ENCODE data around the gene CSPG4. TPM values are rescaled to one million over a fixed set of nuclear protein-coding genes. Genes with fewer than 3 reads are reported as not detected.
A peak's percentile ranks its signal among the peaks of the same experiment; 100 is the strongest.

The CSPG4 gene
- total and polyA plus RNA-seq, 2 of the 4 experiments (the other 2 are of a cell fraction), result 12.4 to 28.4 TPM

DNA sequence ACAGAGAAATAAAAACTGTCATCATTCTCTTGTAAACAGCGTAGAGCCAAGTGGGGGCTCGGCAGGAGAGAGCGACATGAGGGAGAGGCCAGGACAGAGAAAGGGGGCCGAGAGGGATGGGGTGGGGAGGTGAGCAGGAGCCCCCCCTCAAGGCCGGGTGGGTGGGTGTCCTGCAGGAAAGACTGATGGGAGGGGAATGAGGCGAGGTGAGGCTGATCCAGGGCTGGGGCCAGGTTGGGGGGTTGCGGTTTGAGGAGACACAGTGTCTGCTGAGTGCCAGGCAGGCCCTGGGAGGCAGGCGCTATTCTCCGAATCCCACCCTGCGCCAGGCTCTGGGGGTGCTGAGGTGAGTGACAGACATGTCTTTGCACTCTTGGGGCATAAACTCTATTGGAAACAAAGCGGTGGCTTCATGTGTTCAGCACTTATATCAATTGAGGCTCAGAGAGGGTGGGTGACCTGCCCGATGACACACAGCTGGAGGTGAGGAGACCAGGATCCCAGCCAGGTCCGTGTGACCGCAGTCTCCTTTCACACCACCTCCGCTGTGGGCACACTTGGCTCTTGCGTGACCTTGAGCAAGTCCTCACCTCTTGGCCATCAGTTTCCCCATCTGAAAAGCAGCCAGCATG, 19.6 kb upstream of the CSPG4 start:
- H3K9ac ChIP-seq (ENCODE audit: low read depth, low read length), result no peak overlapping the region
- H4K20me1 ChIP-seq (ENCODE audit: insufficient read depth, low read length), result no peaks in the 10 kb centered on the region
- peak overlapping the region; percentile 28; the same call in 1 of the 2 replicates for H3K14ac ChIP-seq (replicated peaks; ENCODE audit: low read depth, low read length)
- BruUV-seq (replicated peaks), result no TSS peak
- ATAC-seq (ENCODE audit: low read depth) (0 out of 2 replicates have a peak, but pooled peaks have one; percentile 7), DNase-seq (no peak)
- no peaks in the 10 kb centered on the region for H3K27me3 ChIP-seq (ENCODE audit: control insufficient read depth, insufficient read depth, low read length)
- in situ Hi-C loops (cut with MboI; ENCODE audit: low sequenced_read_pairs) (loop anchor here (5.0 kb wide), 1 partner anchor 45 kb away; no protein-coding TSS in a partner anchor), dilution Hi-C loops (cut with HindIII; ENCODE audit: low sequenced_read_pairs, unreplicated experiment) (no loop called here), intact Hi-C loops (cut with micrococcal nuclease) (loop anchor here (2.0 kb wide), 2 partner anchors 37 to 71 kb away; no protein-coding TSS in a partner anchor)
- no peak overlapping the region for H3K27ac ChIP-seq (ENCODE audit: insufficient read depth, low read length)
- H3K4me2 ChIP-seq (ENCODE audit: low read depth, low read length), result no peak overlapping the region
- no peak overlapping the region for H3K18ac ChIP-seq (ENCODE audit: low read depth, low read length)
- no peak overlapping the region for H2BK20ac ChIP-seq (ENCODE audit: low read depth, low read length)
- H3K36me3 ChIP-seq (ENCODE audit: control insufficient read depth, insufficient read depth, low read length), result no peaks in the 10 kb centered on the region
- H3K9me1 ChIP-seq (ENCODE audit: insufficient read depth, low read length), result peaks cover 5% of the 10 kb centered on the region; the same call in 1 of the 2 replicates
- WGBS, 2 experiments (ENCODE audit: extremely low coverage in 2 of 2, insufficient read length in 1 of 2), result 20% methylated on average over 5 of the region's 16 CpGs; no CpG with 5 or more reads in 1 of the 2 experiments
- H3K23ac ChIP-seq (ENCODE audit: low read depth, low read length), result no peak overlapping the region
- H2AFZ ChIP-seq (replicated peaks; ENCODE audit: low read length, poor library complexity), result peak overlapping the region; percentile 96
- H2BK15ac ChIP-seq (ENCODE audit: low read depth, low read length), result 0 out of 3 replicates have a peak overlapping the region, but pooled peaks have one; percentile 2
- no peak overlapping the region for H2BK5ac ChIP-seq (ENCODE audit: low read depth, low read length, poor library complexity, severe bottlenecking)
- no peaks in the 10 kb centered on the region for H3K9me3 ChIP-seq (ENCODE audit: control insufficient read depth, insufficient read depth, low read length)
- H3K56ac ChIP-seq (ENCODE audit: extremely low read depth, insufficient read depth, low read length), result no peak overlapping the region
- peak overlapping the region; percentile 46; the same call in 1 of the 2 replicates for H4K91ac ChIP-seq (ENCODE audit: insufficient read depth, low read depth, low read length)
- peaks cover 10% of the 10 kb centered on the region for H3K4me1 ChIP-seq (ENCODE audit: control insufficient read depth, insufficient read depth, low read length)
- peak overlapping the region; percentile 79 for H3K4ac ChIP-seq (ENCODE audit: low read depth, low read length)
- peak overlapping the region; percentile 74; the same call in 1 of the 2 replicates for H2AK5ac ChIP-seq (ENCODE audit: low read depth, low read length)
- H4K8ac ChIP-seq (ENCODE audit: low read depth in 2 of 2, low read length in 2 of 2), result peak overlapping the region in 1 of 2 experiments; percentile 81; a peak in 2 of 4 replicates
- H2BK120ac ChIP-seq (ENCODE audit: low read depth, low read length), result peak overlapping the region; percentile 23; the same call in 1 of the 2 replicates
- peak overlapping the region; percentile 4; the same call in 1 of the 2 replicates for H4K5ac ChIP-seq (ENCODE audit: low read depth, low read length)
- H3K79me1 ChIP-seq (ENCODE audit: low read depth in 1 of 2, low read length in 2 of 2), result no peaks in the 10 kb centered on the region
- ChIA-PET POLR2A (ENCODE audit: unreplicated experiment) (no interaction called here), CTCF (interaction anchor here (1.0 kb wide), 1 partner anchor 69 kb away, joined by 3 read pairs; no protein-coding TSS in a partner anchor)
- TF ChIP-seq CEBPB (IDR thresholded peaks at IDR 0.05; ENCODE audit: low read depth, low read length), result no peak
- TF ChIP-seq USF2 (IDR thresholded peaks at IDR 0.05; ENCODE audit: low read depth, low read length), result no peak
- no peak overlapping the region for H3K4me3 ChIP-seq (ENCODE audit: insufficient read depth, low read depth, low read length)
- H2AK9ac ChIP-seq (replicated peaks; ENCODE audit: low read depth, low read length, poor library complexity), result peak overlapping the region; percentile 65

Data from IMR-90 (cell line).